ENCODE measurements around the gene DCAF12.

DCAF12 gene

DNA sequence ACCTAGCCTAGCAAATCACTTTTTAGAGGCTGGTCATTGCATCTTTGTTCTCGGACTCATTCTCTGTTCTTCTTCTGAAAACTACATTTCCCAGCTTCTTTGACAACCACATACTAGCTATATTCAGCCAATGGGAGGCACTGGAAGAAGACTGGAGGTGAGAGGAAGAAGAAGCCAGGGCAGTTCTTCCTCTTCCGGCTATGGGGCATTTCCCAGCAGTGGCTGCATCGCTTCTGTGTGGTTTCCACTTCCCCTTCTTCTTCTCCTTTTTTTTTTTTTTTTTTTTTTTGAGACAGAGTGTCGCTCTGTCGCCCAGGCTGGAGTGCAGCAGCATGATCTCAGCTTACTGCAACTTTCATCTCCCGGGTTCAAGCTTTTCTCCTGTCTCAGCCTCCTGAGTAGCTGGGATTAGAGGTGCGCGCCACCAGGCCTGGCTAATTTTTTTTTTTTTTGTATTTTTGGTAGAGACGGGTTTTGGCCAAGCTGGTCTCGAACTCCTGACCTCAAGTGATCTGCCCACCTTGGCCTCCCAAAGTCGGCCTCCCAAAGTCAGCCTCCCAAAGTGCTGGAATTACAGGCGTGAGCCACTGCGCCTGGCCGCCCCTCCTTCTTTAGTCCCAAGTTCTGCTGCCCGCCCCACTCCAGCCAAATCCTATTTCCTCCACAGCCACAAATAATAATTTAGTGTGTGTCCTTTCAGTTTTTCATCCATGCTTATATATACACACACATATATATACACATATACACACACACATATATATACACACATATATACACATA, 45.4 kb upstream of the DCAF12 start:
- no peak overlapping the region for H3K4me3 ChIP-seq (ENCODE audit: low read depth, low read length)
- CTCF ChIA-PET, result interaction anchor here (0.6 kb wide), 2 partner anchors 40 to 376 kb away, joined by 3 to 4 read pairs; no protein-coding TSS in a partner anchor
- no peaks in the 10 kb centered on the region for H3K9me3 ChIP-seq (ENCODE audit: control insufficient read depth, insufficient read depth, low read depth, low read length)
- no peak overlapping the region for H3K27ac ChIP-seq (ENCODE audit: extremely low read depth, low read depth, low read length)
- no peaks in the 10 kb centered on the region for H3K4me1 ChIP-seq (ENCODE audit: control insufficient read depth, insufficient read depth, low read length)
- POLR2A ChIA-PET, result interaction anchor here (0.7 to 1.0 kb wide), 4 partner anchors 8 to 1638 kb away, joined by 3 to 7 read pairs (median 6); partner anchors contain the start of gene DNAJA1
- H3K36me3 ChIP-seq (ENCODE audit: control insufficient read depth in 2 of 2, insufficient read depth in 1 of 2, low read length in 2 of 2), result no peaks in the 10 kb centered on the region
- no peak for TF ChIP-seq HOXD13 (CRISPR knock-in tag; IDR thresholded peaks at IDR 0.05; ENCODE audit: borderline replicate concordance)
- TF ChIP-seq ZNF10 (tag by site-specific recombination; IDR thresholded peaks at IDR 0.05), result no peak
- TF ChIP-seq ZNF600 (tag by site-specific recombination; IDR thresholded peaks at IDR 0.05), result no peak
- TF ChIP-seq ZNF670 (tag by site-specific recombination; IDR thresholded peaks at IDR 0.05; ENCODE audit: low read depth), result no peak
- TF ChIP-seq ZNF366 (tag by site-specific recombination; conservative IDR thresholded peaks at IDR 0.05), result no peak
- no peak for TF ChIP-seq ZNF404 (tag by site-specific recombination; IDR thresholded peaks at IDR 0.05)
- TF ChIP-seq ZBTB8A (tag by site-specific recombination; IDR thresholded peaks at IDR 0.05), result no peak
- no peak for TF ChIP-seq ZNF394 (tag by site-specific recombination; IDR thresholded peaks at IDR 0.05; ENCODE audit: borderline replicate concordance)
- no peak for TF ChIP-seq ZNF211 (tag by site-specific recombination; IDR thresholded peaks at IDR 0.05; ENCODE audit: low read depth)
- no peak for TF ChIP-seq ZBTB48 (tag by site-specific recombination; IDR thresholded peaks at IDR 0.05)
- TF ChIP-seq, protein P1, sequence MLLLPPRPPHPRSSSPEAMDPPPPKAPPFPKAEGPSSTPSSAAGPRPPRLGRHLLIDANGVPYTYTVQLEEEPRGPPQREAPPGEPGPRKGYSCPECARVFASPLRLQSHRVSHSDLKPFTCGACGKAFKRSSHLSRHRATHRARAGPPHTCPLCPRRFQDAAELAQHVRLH (tag by site-specific recombination; IDR thresholded peaks at IDR 0.05), result no peak
- no peak for TF ChIP-seq ZNF48 (tag by site-specific recombination; IDR thresholded peaks at IDR 0.05)
- TF ChIP-seq, protein P2, sequence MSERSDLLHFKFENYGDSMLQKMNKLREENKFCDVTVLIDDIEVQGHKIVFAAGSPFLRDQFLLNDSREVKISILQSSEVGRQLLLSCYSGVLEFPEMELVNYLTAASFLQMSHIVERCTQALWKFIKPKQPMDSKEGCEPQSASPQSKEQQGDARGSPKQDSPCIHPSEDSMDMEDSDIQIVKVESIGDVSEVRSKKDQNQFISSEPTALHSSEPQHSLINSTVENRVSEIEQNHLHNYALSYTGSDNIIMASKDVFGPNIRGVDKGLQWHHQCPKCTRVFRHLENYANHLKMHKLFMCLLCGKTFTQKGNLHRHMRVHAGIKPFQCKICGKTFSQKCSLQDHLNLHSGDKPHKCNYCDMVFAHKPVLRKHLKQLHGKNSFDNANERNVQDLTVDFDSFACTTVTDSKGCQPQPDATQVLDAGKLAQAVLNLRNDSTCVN (tag by site-specific recombination; optimal IDR thresholded peaks at IDR 0.05), result no peak
- no peak for TF ChIP-seq ZBTB7A (tag by site-specific recombination; IDR thresholded peaks at IDR 0.05; ENCODE audit: low read depth)
- TF ChIP-seq ZFP37 (tag by site-specific recombination; IDR thresholded peaks at IDR 0.05), result no peak

DNA sequence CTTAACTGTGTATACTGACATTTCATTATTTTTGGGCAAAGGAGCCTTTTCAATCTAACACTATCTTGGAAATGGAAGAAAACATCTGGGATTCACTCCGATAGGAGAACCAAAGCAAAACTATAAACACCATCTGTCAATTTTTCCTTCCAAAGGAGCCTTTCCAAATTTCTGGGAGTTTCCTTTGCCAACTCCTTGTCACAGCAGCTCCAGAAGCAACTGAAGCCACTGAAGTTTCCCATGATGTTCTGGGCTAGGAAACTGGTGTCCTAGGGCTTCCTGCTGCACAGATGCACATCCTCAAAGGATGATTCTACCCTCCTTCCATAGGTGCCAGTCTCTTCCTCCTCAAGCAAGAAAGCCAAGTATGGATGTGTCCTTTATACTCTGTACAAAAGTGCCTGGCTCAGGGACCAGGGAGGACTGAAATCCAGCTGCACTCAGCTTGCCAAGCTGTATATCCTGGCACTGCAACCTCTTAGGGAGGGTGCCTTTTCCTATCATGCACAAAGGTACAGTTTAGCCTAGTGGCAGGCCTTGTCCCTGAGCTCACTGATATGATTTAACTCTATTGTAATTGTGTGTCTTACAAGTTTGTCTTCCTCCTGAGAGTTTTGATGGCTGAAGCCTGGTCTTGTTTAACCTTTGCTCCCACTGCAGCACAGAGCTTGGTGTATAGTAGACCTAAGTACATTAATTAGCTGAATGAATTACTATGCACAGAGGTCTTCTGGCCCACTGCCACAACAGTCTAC, 43.9 kb upstream of the DCAF12 start:
- Histone ChIP-seq H3K9me3 (ENCODE audit: control insufficient read depth, insufficient read depth, low read depth, low read length) (no peaks in the 10 kb centered on the region), H3K27ac (ENCODE audit: extremely low read depth, low read depth, low read length) (no peak overlapping the region), H3K4me3 (ENCODE audit: low read depth, low read length) (no peak overlapping the region), H3K36me3 (ENCODE audit: control insufficient read depth in 2 of 2, insufficient read depth in 1 of 2, low read length in 2 of 2) (no peaks in the 10 kb centered on the region), H3K4me1 (ENCODE audit: control insufficient read depth, insufficient read depth, low read length) (no peaks in the 10 kb centered on the region)
- POLR2A ChIA-PET, result interaction anchor here (0.5 to 3.2 kb wide), 2 partner anchors 9 to 438 kb away, joined by 3 to 14 read pairs; partner anchors contain the start of gene UBAP1
- TF ChIP-seq ZFHX2 (tag by site-specific recombination; conservative IDR thresholded peaks at IDR 0.05), result no peak
- no peak for TF ChIP-seq PRDM1 (tag by site-specific recombination; IDR thresholded peaks at IDR 0.05)
- TF ChIP-seq ZNF791 (tag by site-specific recombination; IDR thresholded peaks at IDR 0.05), result no peak
- TF ChIP-seq, protein P3, sequence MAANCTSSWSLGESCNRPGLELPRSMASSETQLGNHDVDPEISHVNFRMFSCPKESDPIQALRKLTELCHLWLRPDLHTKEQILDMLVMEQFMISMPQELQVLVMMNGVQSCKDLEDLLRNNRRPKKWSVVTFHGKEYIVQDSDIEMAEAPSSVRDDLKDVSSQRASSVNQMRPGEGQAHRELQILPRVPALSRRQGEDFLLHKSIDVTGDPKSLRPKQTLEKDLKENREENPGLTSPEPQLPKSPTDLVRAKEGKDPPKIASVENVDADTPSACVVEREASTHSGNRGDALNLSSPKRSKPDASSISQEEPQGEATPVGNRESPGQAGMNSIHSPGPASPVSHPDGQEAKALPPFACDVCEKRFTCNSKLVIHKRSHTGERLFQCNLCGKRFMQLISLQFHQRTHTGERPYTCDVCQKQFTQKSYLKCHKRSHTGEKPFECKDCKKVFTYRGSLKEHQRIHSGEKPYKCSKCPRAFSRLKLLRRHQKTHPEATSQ (tag by site-specific recombination; IDR thresholded peaks at IDR 0.05), result no peak
- no peak for TF ChIP-seq ZNF2 (tag by site-specific recombination; IDR thresholded peaks at IDR 0.05)
- no peak for TF ChIP-seq ZNF621 (tag by site-specific recombination; IDR thresholded peaks at IDR 0.05)
- TF ChIP-seq ZNF404 (tag by site-specific recombination; IDR thresholded peaks at IDR 0.05), result no peak
- TF ChIP-seq ZNF146 (tag by site-specific recombination; IDR thresholded peaks at IDR 0.05), result no peak
- TF ChIP-seq, protein P4, sequence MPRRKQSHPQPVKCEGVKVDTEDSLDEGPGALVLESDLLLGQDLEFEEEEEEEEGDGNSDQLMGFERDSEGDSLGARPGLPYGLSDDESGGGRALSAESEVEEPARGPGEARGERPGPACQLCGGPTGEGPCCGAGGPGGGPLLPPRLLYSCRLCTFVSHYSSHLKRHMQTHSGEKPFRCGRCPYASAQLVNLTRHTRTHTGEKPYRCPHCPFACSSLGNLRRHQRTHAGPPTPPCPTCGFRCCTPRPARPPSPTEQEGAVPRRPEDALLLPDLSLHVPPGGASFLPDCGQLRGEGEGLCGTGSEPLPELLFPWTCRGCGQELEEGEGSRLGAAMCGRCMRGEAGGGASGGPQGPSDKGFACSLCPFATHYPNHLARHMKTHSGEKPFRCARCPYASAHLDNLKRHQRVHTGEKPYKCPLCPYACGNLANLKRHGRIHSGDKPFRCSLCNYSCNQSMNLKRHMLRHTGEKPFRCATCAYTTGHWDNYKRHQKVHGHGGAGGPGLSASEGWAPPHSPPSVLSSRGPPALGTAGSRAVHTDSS (tag by site-specific recombination; IDR thresholded peaks at IDR 0.05), result no peak
- no peak for TF ChIP-seq ZNF558 (tag by site-specific recombination; IDR thresholded peaks at IDR 0.05)
- no peak for TF ChIP-seq ZNF426 (tag by site-specific recombination; IDR thresholded peaks at IDR 0.05)
- no peak for TF ChIP-seq ZBTB48 (tag by site-specific recombination; IDR thresholded peaks at IDR 0.05)
- CTCF ChIA-PET, result interaction anchor here (0.7 to 1.8 kb wide), 2 partner anchors 10 to 30 kb away, joined by 4 to 5 read pairs; no protein-coding TSS in a partner anchor
